ENCODE data around the gene RTBDN. TPM values are rescaled to one million over a fixed set of nuclear protein-coding genes. Genes with fewer than 3 reads are reported as not detected.

RTBDN gene
- total and polyA plus RNA-seq, 2 of the 8 experiments (the other 6 are each of a cell fraction or from before 2014, with no cell fraction given): 4.0 to 4.8 TPM

DNA sequence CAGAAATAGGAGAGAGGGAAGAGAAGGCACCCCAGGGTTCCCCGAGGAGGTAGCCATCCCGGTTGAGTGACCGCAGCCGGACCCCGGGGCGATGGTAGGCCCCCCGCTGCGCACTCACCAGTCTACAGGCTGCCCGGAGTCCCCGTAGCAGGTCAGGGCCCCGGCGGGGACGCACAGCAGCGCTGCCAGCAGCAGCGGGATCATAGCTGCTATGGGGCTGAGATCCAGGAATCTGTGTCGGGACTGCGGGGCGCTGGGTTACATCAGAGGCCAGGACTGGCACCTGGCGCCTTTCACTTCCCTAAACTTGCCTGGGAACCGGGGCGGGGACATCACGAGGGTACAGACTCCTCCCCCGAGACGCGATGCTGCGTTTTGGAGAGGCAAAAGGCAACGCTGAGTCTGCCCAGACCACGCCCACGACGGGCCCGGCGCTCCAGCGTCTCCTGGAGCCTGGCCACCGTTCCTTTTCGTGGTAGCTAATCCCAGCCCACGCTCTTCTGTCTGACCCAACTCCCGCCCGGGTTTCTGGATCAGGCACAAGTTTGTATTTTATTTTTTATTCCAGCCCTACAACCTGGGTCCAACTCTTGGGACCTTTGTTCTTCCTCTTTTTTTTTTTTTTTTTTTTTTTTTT is 46.9 kb upstream of the RTBDN start, which contains the start of gene DNASE2 (continued):
- TF ChIP-seq TCF12 (IDR thresholded peaks at IDR 0.05; ENCODE audit: low read depth, low read length) (no peak), GABPA (IDR thresholded peaks at IDR 0.05; ENCODE audit: borderline replicate concordance, insufficient read depth, low read length) (no peak), CEBPB (IDR thresholded peaks at IDR 0.05; ENCODE audit: low read depth, low read length) (peak; percentile 71; the same call in 1 of the 2 replicates), POLR2A (IDR thresholded peaks at IDR 0.05; ENCODE audit: control extremely low read depth in 1 of 2, low read depth in 2 of 2, low read length in 2 of 2) (peak in 1 of 2 experiments; percentile 78; a peak in 2 of 3 replicates), TAF7 (optimal IDR thresholded peaks at IDR 0.05; ENCODE audit: borderline replicate concordance, low read depth, low read length) (no peak), HDAC2 (IDR thresholded peaks at IDR 0.05; ENCODE audit: borderline replicate concordance in 1 of 2, low read depth in 2 of 2, low read length in 2 of 2) (0 out of 4 replicates have a peak, but pooled peaks of 1 of the 2 experiments have one; percentile 71), SP1 (IDR thresholded peaks at IDR 0.05; ENCODE audit: low read depth, low read length) (peak; percentile 41; the same call in 1 of the 2 replicates), JUND (IDR thresholded peaks at IDR 0.05; ENCODE audit: low read length) (no peak), CTBP2 (IDR thresholded peaks at IDR 0.05; ENCODE audit: borderline replicate concordance, insufficient read depth, insufficient read length, low read length) (no peak)
- TF ChIP-seq, protein P1, sequence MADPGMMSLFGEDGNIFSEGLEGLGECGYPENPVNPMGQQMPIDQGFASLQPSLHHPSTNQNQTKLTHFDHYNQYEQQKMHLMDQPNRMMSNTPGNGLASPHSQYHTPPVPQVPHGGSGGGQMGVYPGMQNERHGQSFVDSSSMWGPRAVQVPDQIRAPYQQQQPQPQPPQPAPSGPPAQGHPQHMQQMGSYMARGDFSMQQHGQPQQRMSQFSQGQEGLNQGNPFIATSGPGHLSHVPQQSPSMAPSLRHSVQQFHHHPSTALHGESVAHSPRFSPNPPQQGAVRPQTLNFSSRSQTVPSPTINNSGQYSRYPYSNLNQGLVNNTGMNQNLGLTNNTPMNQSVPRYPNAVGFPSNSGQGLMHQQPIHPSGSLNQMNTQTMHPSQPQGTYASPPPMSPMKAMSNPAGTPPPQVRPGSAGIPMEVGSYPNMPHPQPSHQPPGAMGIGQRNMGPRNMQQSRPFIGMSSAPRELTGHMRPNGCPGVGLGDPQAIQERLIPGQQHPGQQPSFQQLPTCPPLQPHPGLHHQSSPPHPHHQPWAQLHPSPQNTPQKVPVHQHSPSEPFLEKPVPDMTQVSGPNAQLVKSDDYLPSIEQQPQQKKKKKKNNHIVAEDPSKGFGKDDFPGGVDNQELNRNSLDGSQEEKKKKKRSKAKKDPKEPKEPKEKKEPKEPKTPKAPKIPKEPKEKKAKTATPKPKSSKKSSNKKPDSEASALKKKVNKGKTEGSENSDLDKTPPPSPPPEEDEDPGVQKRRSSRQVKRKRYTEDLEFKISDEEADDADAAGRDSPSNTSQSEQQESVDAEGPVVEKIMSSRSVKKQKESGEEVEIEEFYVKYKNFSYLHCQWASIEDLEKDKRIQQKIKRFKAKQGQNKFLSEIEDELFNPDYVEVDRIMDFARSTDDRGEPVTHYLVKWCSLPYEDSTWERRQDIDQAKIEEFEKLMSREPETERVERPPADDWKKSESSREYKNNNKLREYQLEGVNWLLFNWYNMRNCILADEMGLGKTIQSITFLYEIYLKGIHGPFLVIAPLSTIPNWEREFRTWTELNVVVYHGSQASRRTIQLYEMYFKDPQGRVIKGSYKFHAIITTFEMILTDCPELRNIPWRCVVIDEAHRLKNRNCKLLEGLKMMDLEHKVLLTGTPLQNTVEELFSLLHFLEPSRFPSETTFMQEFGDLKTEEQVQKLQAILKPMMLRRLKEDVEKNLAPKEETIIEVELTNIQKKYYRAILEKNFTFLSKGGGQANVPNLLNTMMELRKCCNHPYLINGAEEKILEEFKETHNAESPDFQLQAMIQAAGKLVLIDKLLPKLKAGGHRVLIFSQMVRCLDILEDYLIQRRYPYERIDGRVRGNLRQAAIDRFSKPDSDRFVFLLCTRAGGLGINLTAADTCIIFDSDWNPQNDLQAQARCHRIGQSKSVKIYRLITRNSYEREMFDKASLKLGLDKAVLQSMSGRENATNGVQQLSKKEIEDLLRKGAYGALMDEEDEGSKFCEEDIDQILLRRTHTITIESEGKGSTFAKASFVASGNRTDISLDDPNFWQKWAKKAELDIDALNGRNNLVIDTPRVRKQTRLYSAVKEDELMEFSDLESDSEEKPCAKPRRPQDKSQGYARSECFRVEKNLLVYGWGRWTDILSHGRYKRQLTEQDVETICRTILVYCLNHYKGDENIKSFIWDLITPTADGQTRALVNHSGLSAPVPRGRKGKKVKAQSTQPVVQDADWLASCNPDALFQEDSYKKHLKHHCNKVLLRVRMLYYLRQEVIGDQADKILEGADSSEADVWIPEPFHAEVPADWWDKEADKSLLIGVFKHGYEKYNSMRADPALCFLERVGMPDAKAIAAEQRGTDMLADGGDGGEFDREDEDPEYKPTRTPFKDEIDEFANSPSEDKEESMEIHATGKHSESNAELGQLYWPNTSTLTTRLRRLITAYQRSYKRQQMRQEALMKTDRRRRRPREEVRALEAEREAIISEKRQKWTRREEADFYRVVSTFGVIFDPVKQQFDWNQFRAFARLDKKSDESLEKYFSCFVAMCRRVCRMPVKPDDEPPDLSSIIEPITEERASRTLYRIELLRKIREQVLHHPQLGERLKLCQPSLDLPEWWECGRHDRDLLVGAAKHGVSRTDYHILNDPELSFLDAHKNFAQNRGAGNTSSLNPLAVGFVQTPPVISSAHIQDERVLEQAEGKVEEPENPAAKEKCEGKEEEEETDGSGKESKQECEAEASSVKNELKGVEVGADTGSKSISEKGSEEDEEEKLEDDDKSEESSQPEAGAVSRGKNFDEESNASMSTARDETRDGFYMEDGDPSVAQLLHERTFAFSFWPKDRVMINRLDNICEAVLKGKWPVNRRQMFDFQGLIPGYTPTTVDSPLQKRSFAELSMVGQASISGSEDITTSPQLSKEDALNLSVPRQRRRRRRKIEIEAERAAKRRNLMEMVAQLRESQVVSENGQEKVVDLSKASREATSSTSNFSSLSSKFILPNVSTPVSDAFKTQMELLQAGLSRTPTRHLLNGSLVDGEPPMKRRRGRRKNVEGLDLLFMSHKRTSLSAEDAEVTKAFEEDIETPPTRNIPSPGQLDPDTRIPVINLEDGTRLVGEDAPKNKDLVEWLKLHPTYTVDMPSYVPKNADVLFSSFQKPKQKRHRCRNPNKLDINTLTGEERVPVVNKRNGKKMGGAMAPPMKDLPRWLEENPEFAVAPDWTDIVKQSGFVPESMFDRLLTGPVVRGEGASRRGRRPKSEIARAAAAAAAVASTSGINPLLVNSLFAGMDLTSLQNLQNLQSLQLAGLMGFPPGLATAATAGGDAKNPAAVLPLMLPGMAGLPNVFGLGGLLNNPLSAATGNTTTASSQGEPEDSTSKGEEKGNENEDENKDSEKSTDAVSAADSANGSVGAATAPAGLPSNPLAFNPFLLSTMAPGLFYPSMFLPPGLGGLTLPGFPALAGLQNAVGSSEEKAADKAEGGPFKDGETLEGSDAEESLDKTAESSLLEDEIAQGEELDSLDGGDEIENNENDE (IDR thresholded peaks at IDR 0.05; ENCODE audit: insufficient replicate concordance, low read length): no peak

Measured in H1 (cell line).